HPDE6-E6E7 (cell line): Measurements from ENCODE around the gene C11orf86.
"Not testable (repeated sequence)": the region's sequence is repeated elsewhere in the genome, so short reads cannot be mapped to it uniquely, and the experiment has no call there.

ENCODE experiments used
- DNase-seq: peaks from one replicate; pipeline ENCODE4 v3.0.0; 2011; ENCODE audit warnings: missing footprints; ENCODE audit errors: extremely low spot score

The C11orf86 gene, protein sequence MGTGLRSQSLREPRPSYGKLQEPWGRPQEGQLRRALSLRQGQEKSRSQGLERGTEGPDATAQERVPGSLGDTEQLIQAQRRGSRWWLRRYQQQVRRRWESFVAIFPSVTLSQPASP

DNA sequence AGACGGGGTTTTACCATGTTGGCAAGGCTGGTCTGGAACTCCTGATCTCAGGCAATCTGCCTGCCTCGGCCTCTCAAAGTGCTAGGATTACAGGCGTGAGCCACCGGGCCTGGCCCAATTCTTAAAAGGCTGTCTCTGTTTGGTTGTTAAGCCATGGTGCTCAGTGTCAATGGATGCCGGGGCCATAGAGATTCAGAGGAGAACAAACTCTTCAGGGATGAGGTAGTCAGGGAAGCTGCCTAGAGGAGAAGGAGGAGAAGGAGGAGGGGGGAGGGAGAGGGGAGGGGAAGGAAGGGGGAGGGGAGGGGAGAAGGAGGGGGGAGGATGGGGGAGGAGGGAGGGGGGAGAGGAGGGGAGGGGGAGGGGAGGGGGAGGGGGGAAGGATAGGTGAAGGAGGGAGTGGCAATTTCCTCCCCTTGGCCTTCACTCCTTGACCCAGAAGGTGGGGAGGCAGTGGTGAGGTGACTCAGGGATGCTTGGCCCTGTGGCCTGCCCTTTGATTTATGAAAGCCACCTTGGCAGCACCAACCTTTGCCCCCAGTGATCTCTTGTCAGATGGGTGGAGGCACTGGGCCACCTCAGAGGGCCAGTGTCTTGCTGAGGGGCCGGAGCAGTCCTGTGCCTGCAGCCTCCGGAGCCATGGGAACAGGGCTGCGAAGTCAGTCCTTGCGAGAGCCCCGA is at the start of gene C11orf86:
C11orf86 (plus strand) TSS at position 581 of the 681 bp plus-strand sequence; CDS start at position 640, 59 bp downstream.
- no peak for DNase-seq

DNA sequence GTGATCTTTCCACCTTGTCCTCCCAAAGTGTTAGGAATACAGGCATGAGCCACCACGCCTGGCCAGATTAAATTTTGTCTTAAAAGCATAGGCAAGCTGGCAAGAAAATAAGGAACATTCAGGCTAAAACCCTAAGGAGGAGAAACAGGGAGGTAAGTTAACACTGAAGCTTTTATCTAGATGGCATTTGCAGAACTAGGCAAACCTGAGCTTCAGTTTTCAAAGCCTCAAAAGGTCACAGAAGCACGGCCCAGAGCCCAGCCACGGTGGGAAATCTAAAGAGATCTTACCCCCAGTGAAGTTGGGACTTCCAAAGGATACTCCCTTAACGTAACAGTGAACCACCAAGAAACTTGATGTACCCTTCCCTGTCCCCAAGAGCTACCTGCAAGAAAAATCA is 45.4 kb upstream of the C11orf86 start:
- DNase-seq, result no peak

DNA sequence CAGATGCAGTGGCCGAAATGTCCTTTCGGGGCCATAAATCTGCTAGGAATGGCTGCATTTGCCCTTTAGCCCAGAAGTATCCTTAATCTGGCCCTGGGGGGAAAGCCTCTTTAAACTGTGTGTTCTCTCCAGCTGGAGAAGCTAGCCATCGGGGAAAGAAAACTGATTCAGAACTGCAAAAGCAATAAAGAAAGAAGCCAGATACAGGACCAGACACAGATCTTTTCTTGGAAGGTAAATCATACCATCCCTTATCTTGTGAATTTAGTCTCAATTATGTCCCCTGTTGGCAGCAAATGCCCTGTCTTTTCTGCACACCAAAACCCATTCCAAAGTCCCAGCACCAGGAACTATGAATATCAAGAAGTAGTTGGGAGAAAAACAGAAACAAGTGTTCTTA is 42.6 kb upstream of the C11orf86 start:
- DNase-seq, result no peak

DNA sequence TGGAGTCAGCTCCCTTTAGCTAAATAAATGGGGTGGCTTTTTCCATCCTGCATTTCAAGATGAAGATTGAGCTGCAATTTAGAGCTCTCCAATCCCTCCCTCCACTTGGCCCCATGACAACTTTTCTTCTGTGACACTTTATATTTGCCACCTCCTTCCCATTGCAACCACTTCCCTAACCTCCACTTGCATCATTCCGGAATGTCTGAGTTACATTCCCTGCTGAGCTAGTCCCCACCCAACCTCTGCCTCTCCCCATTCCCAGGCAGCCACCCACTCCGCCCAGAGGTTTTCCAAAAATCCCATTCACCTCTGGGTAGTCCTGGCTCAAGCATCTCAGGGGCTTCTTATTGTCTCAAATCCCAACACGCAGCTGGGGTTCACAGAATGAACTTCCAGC is 41.6 kb upstream of the C11orf86 start:
- no peak for DNase-seq

DNA sequence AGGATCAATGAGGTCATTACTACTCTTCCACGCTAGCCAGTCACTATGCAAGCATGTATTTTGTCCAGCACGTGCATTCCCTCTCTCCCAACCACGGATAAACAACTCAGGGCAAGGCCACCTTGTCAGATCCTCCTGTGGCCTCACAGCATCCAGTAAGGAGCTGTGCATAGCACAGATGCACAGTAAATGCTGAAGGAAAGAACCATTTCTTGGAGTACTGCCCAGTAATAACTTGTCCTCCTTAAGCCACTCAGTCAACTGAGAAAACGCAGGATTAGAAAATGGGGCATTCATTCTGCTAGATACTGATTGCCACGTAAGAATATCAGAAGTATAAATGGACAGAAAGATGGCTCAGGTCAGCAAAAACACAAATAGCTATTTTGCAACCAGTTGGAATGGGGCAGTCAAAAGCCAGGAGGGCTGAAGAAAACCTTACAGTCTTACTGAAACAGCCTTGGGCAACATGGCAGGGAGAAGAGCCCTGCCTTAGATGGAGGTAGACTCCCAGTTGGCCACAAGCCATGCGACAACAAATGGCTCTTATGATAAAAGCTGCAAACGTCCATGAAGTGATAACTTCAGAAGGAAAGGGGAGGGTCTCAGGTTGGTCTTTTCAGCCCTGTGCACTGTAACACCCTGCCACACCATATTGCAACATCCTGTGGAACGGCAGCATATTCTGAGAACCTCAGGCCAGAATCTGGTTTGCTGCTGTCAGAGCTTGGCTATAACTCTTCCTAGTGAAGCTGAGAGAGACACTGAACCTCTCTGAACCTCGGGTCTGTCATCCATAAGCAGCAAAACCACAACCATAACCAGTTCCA is 39.9 kb upstream of the C11orf86 start:
- no peak for DNase-seq

DNA sequence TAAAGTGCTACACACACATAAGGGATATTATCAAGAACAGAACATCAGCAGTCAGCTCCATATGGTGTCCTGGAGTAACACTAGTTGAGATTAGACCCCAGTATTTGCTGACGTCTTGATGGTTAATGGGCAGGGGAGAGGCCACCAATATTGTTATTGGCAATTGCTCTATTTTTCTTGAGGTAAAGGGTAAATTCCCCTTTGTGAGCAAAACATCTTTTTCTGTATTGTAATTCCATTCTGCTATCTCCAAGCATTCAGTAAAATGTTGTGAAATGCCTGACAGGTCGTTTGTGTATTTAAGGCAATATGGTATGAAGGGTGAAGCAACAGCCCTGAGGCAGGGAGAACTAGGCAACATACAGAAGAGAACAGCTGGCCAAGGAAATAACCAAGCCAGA is 38.8 kb upstream of the C11orf86 start:
- no peak for DNase-seq

DNA sequence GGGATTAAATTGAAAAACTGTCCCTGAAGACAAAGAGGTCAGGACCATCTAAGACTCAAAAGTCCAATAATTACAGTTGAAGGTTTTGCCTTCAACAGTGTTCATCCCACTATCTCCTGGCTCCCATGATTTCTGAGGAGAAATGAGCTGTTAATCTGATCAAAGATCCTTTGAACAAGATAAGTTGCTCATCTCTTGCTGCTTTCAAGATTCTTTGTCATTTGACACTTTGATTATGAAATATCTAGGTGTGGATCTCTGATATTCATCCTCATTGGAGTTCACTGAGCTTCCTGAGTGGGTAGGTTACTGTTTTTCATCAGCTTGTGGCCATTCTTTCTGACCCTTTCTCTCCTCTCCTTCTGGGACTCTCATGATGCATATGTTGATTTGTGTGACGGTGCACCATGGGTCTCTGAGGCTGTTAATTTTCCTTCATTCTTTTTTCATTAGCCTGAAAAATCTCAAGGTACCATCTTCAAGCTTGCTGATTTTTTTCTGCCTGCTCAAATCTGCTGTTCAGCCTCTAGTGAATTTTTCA is 37.8 kb upstream of the C11orf86 start:
- DNase-seq, result no peak

DNA sequence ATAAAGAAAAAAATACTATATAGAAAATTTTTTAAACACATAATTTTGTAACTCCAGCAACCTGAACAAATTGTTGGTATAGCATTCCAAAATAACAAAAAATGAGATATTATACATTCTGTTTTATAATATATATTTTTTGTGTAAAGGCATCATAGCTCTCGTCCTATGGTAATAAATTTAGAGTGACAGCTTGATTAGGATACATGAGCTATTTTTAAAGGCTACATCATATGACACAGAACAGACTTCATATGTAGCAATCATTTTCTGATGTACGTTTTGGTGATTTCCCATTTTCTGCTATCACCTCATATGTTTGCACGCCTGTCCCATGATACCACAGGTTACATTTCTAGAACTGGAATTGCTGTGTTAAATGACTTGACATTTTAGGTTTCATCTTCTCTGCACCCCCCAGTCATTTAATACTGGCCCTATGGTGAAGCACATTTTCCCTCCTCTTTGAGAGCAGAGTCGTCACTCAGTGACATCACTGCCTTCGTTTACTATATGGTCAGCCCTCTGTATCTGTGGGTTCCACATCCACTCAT is 36.4 kb upstream of the C11orf86 start:
- DNase-seq, result no peak

DNA sequence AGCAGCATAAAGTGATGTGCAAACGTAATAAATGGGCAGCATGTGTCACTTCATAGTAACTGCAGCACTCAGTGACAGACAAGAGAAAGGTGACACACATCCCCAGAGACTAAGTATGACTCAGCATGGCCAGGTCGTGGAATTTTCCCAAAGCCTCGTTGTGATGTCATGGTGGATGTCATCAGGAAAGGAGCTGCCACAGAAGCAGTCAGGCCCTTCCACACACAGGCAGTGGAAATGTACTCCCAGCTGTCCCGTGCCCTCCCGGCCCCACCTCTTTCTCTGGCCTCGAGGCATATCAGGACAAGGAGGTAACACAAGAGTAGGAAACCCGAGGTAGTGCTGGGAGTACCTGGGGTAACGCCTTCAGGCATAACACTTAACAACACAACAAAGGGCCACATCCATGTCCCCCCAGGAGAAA is 25.0 kb upstream of the C11orf86 start:
- DNase-seq, result peak; percentile 55

DNA sequence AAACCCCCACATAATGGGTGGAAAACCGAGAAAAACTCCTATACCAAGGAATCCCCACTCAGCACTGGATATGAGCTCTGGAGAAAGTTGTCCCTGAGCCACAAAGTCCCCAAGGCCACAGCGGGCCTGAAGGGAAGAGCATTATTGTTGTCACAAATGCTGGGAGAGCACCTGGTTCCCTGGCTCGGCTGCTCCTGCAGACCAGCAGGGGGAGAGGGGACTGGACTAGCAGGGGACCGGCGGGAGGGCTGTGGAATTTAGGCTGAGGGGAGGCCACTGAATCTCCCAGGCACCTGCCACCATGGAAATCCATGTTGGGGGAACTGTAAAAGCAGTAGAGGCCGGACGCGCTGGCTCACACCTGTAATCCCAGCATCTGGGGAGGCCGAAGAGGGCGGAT is 24.0 kb upstream of the C11orf86 start:
- no peak for DNase-seq

DNA sequence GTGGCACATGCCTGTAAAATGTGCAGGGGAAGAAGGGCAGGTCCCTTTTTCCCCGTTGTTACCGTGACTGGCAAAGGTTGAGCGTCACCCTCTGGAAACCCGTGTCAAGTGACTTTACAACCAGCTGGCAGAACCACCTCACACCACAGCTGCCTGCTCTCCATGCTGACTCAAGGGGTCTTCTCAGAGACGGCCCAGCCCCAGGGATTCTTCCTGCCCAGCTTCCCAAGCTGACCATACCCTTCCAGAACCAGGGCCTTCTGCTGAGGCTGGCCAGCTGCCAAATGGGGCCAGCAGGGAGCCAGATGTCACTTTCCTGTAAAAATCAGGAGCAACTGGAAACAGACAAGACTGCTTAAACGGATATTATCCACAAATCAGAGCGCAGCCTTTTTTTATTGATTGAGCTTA is 23.2 kb upstream of the C11orf86 start:
- no peak for DNase-seq

DNA sequence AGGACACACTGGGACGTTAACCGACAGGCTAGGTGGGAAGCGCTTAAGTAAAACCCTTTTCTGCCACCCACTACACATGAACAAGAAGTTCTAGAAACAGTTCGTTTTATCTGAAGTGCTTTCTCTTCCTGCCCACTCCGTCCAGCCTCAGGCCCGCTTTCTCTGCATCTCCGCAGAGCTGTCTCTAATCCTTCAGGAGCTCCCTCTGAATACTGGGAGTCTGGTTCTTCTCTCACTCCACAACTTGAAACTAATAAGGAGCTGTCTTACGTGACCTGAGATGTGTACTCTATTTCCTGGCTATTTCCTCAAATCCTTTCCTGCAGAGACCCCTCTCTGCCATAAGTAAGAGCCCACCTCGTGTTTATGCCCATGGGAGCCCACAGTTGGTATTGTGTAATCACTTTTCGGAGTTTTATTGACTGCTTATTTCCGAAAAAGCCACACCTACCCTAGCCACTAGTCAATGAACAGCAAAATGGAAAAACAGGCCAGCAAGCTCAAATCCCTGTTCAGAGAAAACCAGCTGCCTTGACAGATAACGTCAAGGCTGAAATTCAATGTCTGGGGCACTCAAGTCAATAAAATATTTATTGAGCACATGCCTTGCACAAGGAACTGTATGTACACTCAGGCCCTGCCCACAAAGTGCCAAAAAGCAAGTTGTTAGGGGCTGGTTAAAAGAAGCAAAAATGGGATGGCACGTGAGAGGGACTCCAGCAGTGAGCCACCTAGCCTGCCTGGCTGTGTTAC is 21.8 kb upstream of the C11orf86 start:
- DNase-seq, result no peak

DNA sequence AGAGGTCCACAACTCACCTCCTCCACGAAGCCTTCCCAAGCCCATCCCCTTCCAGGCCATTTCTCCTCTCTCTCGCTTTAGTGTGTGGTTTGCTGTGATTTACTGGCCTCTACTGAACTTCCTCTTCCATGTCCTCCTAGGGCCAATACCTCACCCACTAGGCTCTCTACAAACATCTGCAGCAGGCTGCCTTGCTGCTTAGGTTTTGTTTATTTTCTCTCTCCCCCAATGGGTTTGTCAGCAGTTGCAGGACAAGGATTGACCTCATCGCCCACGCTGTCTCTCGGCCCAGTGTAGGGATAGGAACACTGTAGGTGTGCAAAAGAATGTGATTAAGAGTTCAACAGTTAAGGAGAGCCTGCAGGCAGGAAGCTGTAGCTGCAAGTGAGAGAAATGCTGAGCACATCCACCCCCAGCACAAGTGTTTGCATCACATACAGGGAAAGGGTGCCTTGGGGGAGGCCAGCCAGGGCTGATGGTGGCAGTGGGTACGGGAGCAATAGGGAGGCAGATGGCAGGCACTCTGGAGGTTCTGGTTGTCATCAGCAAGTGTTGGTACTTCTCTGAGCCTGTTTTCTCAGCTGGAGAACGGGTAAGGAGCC is 18.3 kb upstream of the C11orf86 start:
- no peak for DNase-seq

DNA sequence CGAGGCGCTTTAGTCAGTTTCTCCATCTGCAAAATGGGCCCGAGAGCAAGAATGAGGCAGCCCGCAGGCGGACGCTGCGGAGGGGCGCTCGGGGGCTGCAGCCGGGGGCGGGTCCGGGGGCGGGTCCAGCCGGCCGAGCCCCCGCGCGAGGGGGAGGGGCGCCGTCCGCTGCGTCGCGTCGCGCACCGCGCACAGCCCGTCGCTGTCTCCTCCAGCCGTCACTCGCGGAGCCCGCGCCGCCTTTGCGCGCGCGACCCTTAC is 17.2 kb upstream of the C11orf86 start:
- DNase-seq, result no peak

DNA sequence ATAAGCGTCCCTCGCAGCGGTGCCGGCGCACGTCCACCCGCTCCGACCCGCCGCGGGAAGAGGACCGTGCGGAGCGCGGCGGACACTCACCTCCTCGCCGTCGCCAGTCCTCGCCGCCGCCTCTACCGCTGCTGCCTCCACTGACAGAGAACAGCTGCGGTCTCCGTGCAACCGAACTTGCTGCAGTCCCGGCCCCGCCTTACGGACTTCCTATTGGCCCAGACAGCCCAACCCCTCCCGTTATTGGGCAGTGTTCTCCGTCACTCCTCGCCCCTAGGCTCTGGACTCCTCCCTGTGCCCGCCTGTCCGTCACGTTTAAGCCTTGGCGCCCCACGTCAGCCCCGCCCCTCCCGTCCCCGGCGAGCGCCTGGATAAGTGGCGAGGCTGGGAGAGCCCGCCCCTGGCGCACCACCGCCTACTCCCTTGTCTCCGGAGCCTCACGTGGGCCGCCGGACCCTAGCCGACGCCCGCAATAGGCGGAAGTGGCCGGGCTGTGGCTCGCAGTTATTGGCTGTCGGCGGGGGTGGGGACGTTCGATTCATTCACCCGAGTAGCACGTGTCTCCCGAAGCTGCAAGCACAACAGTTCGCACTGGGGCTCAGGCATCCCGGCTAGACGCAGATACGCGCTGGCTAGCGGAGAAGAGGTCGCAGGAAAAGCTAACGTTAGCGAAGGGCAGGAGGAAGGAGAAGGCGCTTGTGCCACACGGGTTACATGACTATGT is 16.7 kb upstream of the C11orf86 start, which contains the start of gene PC:
PC (minus strand) TSS at position 152 of the 724 bp plus-strand sequence. CDS start 86,224 bp downstream, outside the sequence.
- peak; percentile 99 for DNase-seq

DNA sequence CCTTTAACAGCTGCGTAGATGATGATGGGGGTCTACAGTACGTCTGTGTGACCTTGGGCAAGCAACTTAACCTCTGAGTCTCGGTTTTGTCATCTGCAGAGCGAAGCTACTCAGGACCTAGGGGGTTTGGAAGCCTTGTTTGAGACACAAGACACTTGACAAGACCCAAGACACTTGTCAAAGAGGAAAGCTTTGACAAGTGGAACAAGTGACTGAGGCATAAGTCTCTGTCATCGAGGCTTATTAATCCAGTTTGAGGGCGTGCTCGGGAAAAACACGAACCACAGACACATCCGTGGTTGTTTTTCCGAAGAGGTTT is 16.2 kb upstream of the C11orf86 start:
- no peak for DNase-seq

DNA sequence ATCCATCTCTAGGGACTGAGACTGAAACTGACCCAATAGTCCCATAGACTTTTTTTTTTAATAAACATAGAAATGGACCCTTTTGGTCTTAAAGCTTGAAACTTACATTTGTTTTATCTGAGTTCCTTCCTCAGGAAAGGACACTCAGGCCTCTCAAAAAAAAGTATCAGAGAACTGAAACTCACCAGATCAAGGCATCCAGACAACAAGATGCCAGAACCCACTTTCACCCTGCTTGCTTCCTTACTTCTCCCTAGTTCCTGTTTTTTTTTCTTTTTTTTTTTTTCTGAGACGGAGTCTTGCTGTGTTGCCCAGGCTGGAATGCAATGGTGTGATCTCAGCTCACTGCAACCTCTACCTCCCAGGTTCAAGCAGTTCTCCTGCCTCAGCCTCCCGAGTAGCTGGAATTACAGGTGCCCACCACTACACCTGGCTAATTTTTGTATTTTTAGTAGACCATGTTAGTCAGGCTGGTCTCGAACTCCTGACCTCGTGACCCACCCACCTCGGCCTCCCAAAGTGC is 13.4 kb upstream of the C11orf86 start:
- not testable (repeated sequence) for DNase-seq

DNA sequence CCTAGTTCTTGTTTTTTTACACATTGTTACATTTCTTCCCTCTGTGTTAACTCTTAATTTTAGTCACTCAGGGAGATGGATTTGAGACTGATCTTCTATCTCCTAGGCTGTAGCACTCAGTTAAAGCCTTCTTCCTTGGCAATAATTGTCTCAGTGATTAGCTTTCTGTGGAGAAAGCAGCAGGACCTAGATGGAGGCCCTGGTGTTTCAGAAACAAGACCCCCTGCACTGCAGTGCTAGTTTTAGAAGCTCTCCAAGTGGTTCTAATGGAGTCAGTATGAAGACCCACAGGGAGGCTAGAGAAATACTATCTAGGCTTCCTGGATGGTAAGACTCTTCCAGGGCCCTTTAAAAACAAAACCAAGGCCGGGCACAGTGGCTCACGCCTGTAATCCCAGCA is 12.9 kb upstream of the C11orf86 start:
- DNase-seq, result no peak

DNA sequence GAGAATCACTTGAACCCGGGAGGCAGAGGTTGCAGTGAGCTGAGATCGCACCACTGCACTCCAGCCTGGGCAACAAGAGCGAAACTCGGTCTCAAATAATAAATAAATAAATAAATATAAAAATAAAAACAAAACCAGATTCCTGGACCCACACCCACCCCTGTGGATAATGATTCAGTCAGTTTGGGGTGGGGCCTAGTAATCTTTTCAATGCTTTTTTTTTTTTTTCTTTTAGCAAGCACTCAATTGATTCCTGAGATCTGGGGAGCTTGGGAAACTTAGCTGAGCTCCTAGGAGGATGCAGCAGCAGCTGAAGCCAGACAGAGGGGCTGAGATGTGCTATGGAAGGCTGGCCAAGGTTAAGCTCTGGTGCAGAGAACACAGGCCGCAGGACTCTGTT is 12.3 kb upstream of the C11orf86 start:
- no peak for DNase-seq

DNA sequence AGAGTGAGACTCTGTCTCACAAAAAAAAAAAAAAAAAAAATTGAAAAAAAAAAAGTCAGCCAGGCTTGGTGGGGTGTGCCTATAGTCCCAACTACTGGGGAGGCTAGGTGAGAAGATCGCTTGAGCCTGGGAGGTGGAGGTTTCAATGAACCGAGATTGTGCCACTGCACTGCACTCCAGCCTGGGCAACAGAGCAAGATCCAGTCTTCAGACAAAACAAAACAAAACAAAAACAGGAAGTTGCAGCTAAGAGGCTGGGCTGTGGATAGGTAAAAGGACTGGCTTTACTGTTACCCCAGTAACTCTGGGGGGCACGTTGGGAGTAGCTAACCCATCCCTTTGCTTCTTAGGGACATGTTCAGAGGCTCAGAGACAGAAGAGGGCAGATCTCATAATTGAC is 10.6 kb upstream of the C11orf86 start:
- no peak for DNase-seq

DNA sequence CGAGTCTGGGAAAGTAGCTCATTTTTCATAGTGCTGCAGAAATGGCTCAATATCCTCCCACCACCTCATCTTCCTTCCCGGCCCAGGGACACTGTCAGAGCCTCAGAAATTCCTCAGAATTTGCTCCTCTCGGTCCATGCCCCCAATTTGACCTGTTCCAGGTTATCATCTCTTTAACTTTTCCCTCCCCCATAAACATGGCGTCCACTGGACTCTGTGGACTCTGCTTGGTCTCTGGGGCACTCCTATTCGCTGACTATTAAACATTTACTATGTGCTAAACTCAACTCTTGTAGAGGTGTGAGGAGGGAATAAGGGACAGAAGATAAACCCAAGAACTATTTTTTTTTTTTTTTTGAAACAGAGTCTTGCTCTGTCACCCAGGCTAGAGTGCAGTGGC is 8.8 kb upstream of the C11orf86 start:
- DNase-seq, result no peak
